ENCODE measurements around the gene ZNF837.

DNA sequence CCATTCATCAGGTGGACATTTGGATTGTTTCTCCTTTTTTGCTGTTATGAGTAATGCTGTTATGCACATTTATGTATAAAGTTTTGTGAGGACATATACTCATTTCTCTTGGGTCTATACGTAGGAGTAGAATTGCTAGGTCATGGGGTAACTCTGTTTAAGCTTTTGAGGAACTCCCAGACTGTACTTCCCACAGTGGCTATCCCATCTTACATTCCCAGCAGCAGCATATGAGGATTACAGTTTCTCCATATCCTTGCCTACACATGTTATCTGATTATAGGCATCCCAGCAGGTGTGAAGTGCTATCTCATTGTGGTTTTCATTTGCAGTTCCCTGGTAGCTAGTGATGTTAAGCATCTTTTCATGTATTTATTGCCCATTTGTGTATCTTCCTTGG, 48.1 kb downstream of the ZNF837 start:
- TF ChIP-seq ETV6 (CRISPR knock-in tag; IDR thresholded peaks at IDR 0.05) (no peak), USF2 (CRISPR knock-in tag; IDR thresholded peaks at IDR 0.05) (no peak), CREB1 (CRISPR knock-in tag; IDR thresholded peaks at IDR 0.05) (no peak), CTCF (IDR thresholded peaks at IDR 0.05) (no peak), SOX15 (CRISPR knock-in tag; IDR thresholded peaks at IDR 0.05) (no peak), ZNF121 (CRISPR knock-in tag; IDR thresholded peaks at IDR 0.05) (no peak), TEAD1 (CRISPR knock-in tag; IDR thresholded peaks at IDR 0.05) (no peak), ZNF416 (CRISPR knock-in tag; IDR thresholded peaks at IDR 0.05) (no peak), NFE2L1 (CRISPR knock-in tag; IDR thresholded peaks at IDR 0.05) (no peak)
- TF ChIP-seq, protein P1, sequence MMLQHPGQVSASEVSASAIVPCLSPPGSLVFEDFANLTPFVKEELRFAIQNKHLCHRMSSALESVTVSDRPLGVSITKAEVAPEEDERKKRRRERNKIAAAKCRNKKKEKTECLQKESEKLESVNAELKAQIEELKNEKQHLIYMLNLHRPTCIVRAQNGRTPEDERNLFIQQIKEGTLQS (CRISPR knock-in tag; conservative IDR thresholded peaks at IDR 0.05): no peak
